HCT116 (cell line): ENCODE data around the gene FXYD2. TPM values are rescaled to one million over a fixed set of nuclear protein-coding genes. Genes with fewer than 3 reads are reported as not detected.

Experiments
- ATAC-seq: fragments of 200-7000 bp; cut with Tn5 transposase; 2 replicates; pipeline ENCODE4 v1.9.1; 2020; ENCODE audit warnings: mild to moderate bottlenecking, moderate library complexity
- BruUV-seq: library from RNA; stranded (reverse); fragments of 400-500 nt; replicated peaks from 2 replicates; lab custom pipeline; 2021; lab: Mats Ljungman, UMichigan
- CTCF ChIA-PET: fragments of 300-600 bp; sonication (Branson Sonifier 250); formaldehyde crosslinking; loops from one replicate; lab custom pipeline; 2021; ENCODE audit warnings: antibody characterized with exemption; lab: Charles Lee
- POLR2A ChIA-PET: fragments of 300-600, 350-600 bp; sonication (Branson Sonifier 250); formaldehyde crosslinking; loops from one replicate; lab custom pipeline; 2021; ENCODE audit warnings: antibody characterized with exemption; lab: Charles Lee
- RAD21 ChIA-PET, 2 experiments: fragments of 300-600 bp; sonication (Branson Sonifier 250); formaldehyde crosslinking; loops; one replicate each; lab custom pipeline; 2023; ENCODE audit warnings: low total read pairs in 2 of 2; ENCODE audit not compliant: uncharacterized antibody in 2 of 2, unreplicated experiment in 2 of 2, low non-redundant PET in 1 of 2; lab: Charles Lee
- DNase-seq: peaks from one replicate; pipeline ENCODE4 v3.0.0-alpha.2; 2010; ENCODE audit warnings: low read depth, low spot score
- H2AFZ ChIP-seq: fragments of 200-600 bp; shearing (Covaris generic), sonication (generic); 2 replicates; pipeline ENCODE4 v1.6.1; 2017; ENCODE audit warnings: low read depth, mixed run types, mixed read lengths, antibody characterized with exemption, low read length; ENCODE audit not compliant: poor library complexity, severe bottlenecking
- H3K27ac ChIP-seq: 2 replicates; pipeline ENCODE4 v1.5.1; 2012; ENCODE audit warnings: low read depth, low read length
- H3K27me3 ChIP-seq: fragments of 200-600 bp; sonication (generic); 2 replicates; pipeline ENCODE4 v1.6.1; 2016; ENCODE audit warnings: mixed run types, low read length, mixed read lengths; ENCODE audit not compliant: insufficient read depth
- H3K36me3 ChIP-seq, 2 experiments: fragments of 200-500 bp in 1 of 2; fragments of 200-600 bp in 1 of 2; sonication (Bioruptor generic) in 1 of 2; sonication (generic) in 1 of 2; 2 replicates each; pipeline versions ENCODE4 v1.5.1 to v1.6.1; 2014 to 2016; ENCODE audit warnings: low read length in 2 of 2, inconsistent platforms in 1 of 2, mixed read lengths in 1 of 2, mixed run types in 1 of 2; ENCODE audit not compliant: insufficient read depth in 2 of 2, control insufficient read depth in 1 of 2
- H3K4me1 ChIP-seq, 2 experiments: fragments of 200-600 bp in 1 of 2; sonication (generic) in 1 of 2; 2 replicates each; pipeline versions ENCODE4 v1.5.1 to v1.6.1; 2012 to 2017; ENCODE audit warnings: low read length in 2 of 2, inconsistent platforms in 1 of 2, mild to moderate bottlenecking in 1 of 2, mixed read lengths in 1 of 2, mixed run types in 1 of 2, moderate library complexity in 1 of 2; ENCODE audit not compliant: insufficient read depth in 2 of 2, control insufficient read depth in 1 of 2
- H3K4me2 ChIP-seq: fragments of 200-600 bp; sonication (generic); 2 replicates; pipeline ENCODE4 v1.6.1; 2017; ENCODE audit warnings: mixed run types, low read length, mixed read lengths
- H3K4me3 ChIP-seq, 2 experiments: fragments of 200-600 bp in 1 of 2; sonication (generic) in 1 of 2; replicated peaks in 1 of 2; 2 replicates each; pipeline ENCODE4 v1.5.1; 2011 to 2016; ENCODE audit warnings: low read length in 2 of 2, control low read depth in 1 of 2, low read depth in 1 of 2, mild to moderate bottlenecking in 1 of 2, mixed read lengths in 1 of 2, mixed run types in 1 of 2
- H3K79me2 ChIP-seq: fragments of 200-600 bp; sonication (generic); 2 replicates; pipeline ENCODE4 v1.6.1; 2017; ENCODE audit warnings: mild to moderate bottlenecking, mixed run types, low read length, moderate library complexity, mixed read lengths; ENCODE audit not compliant: insufficient read depth
- H3K9ac ChIP-seq: fragments of 200-600 bp; sonication (generic); 2 replicates; pipeline ENCODE4 v1.6.1; 2016; ENCODE audit warnings: low read length, mixed read lengths
- H3K9me2 ChIP-seq: fragments of 200-600 bp; sonication (generic), shearing (Covaris generic); 2 replicates; pipeline ENCODE4 v1.6.1; 2017; ENCODE audit warnings: mixed run types, mild to moderate bottlenecking, moderate library complexity; ENCODE audit not compliant: insufficient read depth
- H3K9me3 ChIP-seq, 2 experiments: fragments of 200-500 bp in 1 of 2; fragments of 200-600 bp in 1 of 2; sonication (Bioruptor generic) in 1 of 2; sonication (generic) in 1 of 2; 2 replicates each; pipeline ENCODE4 v1.6.1; 2014 to 2017; ENCODE audit warnings: low read length in 2 of 2, mixed read lengths in 2 of 2, inconsistent platforms in 1 of 2, low read depth in 1 of 2, mild to moderate bottlenecking in 1 of 2, mixed run types in 1 of 2, moderate library complexity in 1 of 2; ENCODE audit not compliant: control insufficient read depth in 1 of 2, insufficient read depth in 1 of 2
- H4K20me1 ChIP-seq: fragments of 200-600 bp; sonication (generic), shearing (Covaris generic); 2 replicates; pipeline ENCODE4 v1.6.1; 2017; ENCODE audit warnings: mixed run types, mild to moderate bottlenecking, moderate library complexity; ENCODE audit not compliant: insufficient read depth
- CBX3 ChIP-seq: IDR thresholded peaks from 2 replicates; pipeline ENCODE4 v1.6.1; 2012; ENCODE audit warnings: low read depth
- CEBPB ChIP-seq: IDR thresholded peaks from 2 replicates; pipeline ENCODE4 v1.6.1; 2012; ENCODE audit warnings: low read depth
- EGR1 ChIP-seq: IDR thresholded peaks from 2 replicates; pipeline ENCODE4 v1.6.1; 2012; ENCODE audit warnings: low read depth
- ELF1 ChIP-seq: IDR thresholded peaks from 2 replicates; pipeline ENCODE4 v1.6.1; 2012; ENCODE audit warnings: low read depth, borderline replicate concordance
- EZH2phosphoT487 ChIP-seq: fragments of 200-600 bp; IDR thresholded peaks from 2 replicates; pipeline ENCODE4 v1.6.1; 2018; ENCODE audit warnings: antibody characterized with exemption, borderline replicate concordance
- FOSL1 ChIP-seq: IDR thresholded peaks from 2 replicates; pipeline ENCODE4 v1.6.1; 2012; ENCODE audit warnings: low read depth
- POLR2A ChIP-seq: IDR thresholded peaks from 2 replicates; pipeline ENCODE4 v1.7.0; 2011; ENCODE audit warnings: borderline replicate concordance; ENCODE audit not compliant: insufficient read depth, insufficient read length; ENCODE audit errors: extremely low read depth
- RAD21 ChIP-seq: IDR thresholded peaks from 2 replicates; pipeline ENCODE4 v1.6.1; 2012; ENCODE audit warnings: low read depth, mild to moderate bottlenecking
- REST ChIP-seq: IDR thresholded peaks from 2 replicates; pipeline ENCODE4 v1.6.1; 2012; ENCODE audit warnings: low read depth
- SP1 ChIP-seq: IDR thresholded peaks from 2 replicates; pipeline ENCODE4 v1.6.1; 2012; ENCODE audit warnings: low read depth
- SRF ChIP-seq: IDR thresholded peaks from 2 replicates; pipeline ENCODE4 v1.6.1; 2012; ENCODE audit warnings: low read depth
- TCF7L2 ChIP-seq: IDR thresholded peaks from 2 replicates; pipeline ENCODE4 v1.7.0; 2011; ENCODE audit warnings: borderline replicate concordance, inconsistent platforms; ENCODE audit not compliant: insufficient read depth, insufficient read length; ENCODE audit errors: extremely low read depth
- YY1 ChIP-seq: IDR thresholded peaks from 2 replicates; pipeline ENCODE4 v1.6.1; 2011; ENCODE audit warnings: low read length, low read depth, moderate library complexity, mild to moderate bottlenecking; ENCODE audit not compliant: insufficient replicate concordance; ENCODE audit errors: extremely low read depth
- ZFX ChIP-seq: fragments of 450-650 bp; IDR thresholded peaks from 2 replicates; pipeline ENCODE4 v1.6.1; 2017
- intact Hi-C: fragments of 100-400 bp; cut with micrococcal nuclease; formaldehyde crosslinking; loops from 2 replicates; pipeline ENCODE4 v1.10.0; 2022
- total RNA-seq: library from RNA; stranded (reverse); gene quantifications from one replicate; pipeline ENCODE4 v1.2.1, GENCODE V29; 2021; ENCODE audit not compliant: unreplicated experiment
- TF ChIP-seq, protein P1 (sequence below): IDR thresholded peaks from 2 replicates; pipeline ENCODE4 v1.6.1; 2012
- TF ChIP-seq, protein P2 (sequence below): IDR thresholded peaks from 2 replicates; pipeline ENCODE4 v1.6.1; 2011; ENCODE audit warnings: mild to moderate bottlenecking, low read length, moderate library complexity; ENCODE audit not compliant: insufficient replicate concordance; ENCODE audit errors: extremely low read depth

The FXYD2 gene
- total RNA-seq, 1 experiment from 2014 or later = 0.52 TPM

DNA sequence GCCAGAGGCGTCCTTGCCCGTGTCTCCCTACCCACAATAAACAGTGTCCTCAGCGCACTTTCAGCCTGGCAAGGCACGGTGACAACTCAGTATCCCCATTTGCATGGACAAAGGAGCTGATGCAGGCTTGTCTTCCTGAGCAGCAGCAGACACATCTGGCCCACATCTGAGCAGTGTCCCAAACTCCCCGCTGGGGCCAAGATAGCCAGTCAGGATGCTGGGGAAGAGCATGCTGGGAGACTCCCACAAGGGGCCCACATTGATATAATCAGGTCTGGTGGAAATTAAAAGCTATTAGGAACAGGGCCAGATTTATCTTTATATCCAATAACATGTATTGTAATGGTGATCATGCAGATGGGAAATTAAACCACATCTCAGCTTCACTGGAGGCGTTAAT, 52.2 kb downstream of the FXYD2 start:
- H2AFZ ChIP-seq = no peak overlapping the region
- TF ChIP-seq, protein P1, sequence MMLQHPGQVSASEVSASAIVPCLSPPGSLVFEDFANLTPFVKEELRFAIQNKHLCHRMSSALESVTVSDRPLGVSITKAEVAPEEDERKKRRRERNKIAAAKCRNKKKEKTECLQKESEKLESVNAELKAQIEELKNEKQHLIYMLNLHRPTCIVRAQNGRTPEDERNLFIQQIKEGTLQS = no peak
- TF ChIP-seq SP1 = no peak
- TF ChIP-seq TCF7L2 = no peak
- no peak for TF ChIP-seq POLR2A
- no peak for TF ChIP-seq ELF1
- no peak for TF ChIP-seq YY1
- no peak for TF ChIP-seq ZFX
- no peak for TF ChIP-seq FOSL1
- no peak for TF ChIP-seq RAD21
- no peak for TF ChIP-seq EGR1
- TF ChIP-seq CEBPB = no peak
- no peak for TF ChIP-seq SRF
- no peak for TF ChIP-seq EZH2phosphoT487
- TF ChIP-seq, protein P2, sequence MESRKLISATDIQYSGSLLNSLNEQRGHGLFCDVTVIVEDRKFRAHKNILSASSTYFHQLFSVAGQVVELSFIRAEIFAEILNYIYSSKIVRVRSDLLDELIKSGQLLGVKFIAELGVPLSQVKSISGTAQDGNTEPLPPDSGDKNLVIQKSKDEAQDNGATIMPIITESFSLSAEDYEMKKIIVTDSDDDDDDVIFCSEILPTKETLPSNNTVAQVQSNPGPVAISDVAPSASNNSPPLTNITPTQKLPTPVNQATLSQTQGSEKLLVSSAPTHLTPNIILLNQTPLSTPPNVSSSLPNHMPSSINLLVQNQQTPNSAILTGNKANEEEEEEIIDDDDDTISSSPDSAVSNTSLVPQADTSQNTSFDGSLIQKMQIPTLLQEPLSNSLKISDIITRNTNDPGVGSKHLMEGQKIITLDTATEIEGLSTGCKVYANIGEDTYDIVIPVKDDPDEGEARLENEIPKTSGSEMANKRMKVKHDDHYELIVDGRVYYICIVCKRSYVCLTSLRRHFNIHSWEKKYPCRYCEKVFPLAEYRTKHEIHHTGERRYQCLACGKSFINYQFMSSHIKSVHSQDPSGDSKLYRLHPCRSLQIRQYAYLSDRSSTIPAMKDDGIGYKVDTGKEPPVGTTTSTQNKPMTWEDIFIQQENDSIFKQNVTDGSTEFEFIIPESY = no peak
- no peak for TF ChIP-seq CBX3
- no peak for TF ChIP-seq REST
- TF ChIP-seq, all 23 proteins: peak for 0
- intact Hi-C loops = no loop called here
- Histone ChIP-seq H3K27ac (no peak overlapping the region), H3K4me1 (no peaks in the 10 kb centered on the region), H3K9me2 (no peaks in the 10 kb centered on the region), H3K9ac (no peak overlapping the region), H3K27me3 (peaks cover 41% of the 10 kb centered on the region), H3K36me3 (no peaks in the 10 kb centered on the region), H3K4me2 (no peak overlapping the region), H3K9me3 (no peaks in the 10 kb centered on the region), H3K4me3 (no peak overlapping the region), H4K20me1 (no peaks in the 10 kb centered on the region), H3K79me2 (no peaks in the 10 kb centered on the region)
- DNase-seq (no peak), ATAC-seq (no peak)
- POLR2A ChIA-PET = no interaction called here
- RAD21 ChIA-PET = no interaction called here
- no TSS peak for BruUV-seq
- CTCF ChIA-PET = no interaction called here
